NB4 (cell line): ENCODE results near the gene ABCF2.

Experiments used
- DNase-seq: peaks from one replicate; pipeline ENCODE4 v3.0.0; 2010; ENCODE audit warnings: low read depth
- H3K4me3 ChIP-seq: one replicate; pipeline ENCODE4 v1.5.1; 2011; ENCODE audit warnings: mild to moderate bottlenecking, low read depth, low read length, moderate library complexity
- CTCF ChIP-seq: IDR thresholded peaks from one replicate; pipeline ENCODE4 v1.5.1; 2012; ENCODE audit warnings: low read depth, low read length
- MAX ChIP-seq: IDR thresholded peaks from 2 replicates; pipeline ENCODE4 v1.6.1; 2011; ENCODE audit warnings: low read depth, low read length
- MYC ChIP-seq: IDR thresholded peaks from 2 replicates; pipeline ENCODE4 v1.6.1; 2011; ENCODE audit warnings: low read depth, low read length
- POLR2A ChIP-seq: IDR thresholded peaks from 2 replicates; pipeline ENCODE4 v1.6.1; 2011; ENCODE audit warnings: mild to moderate bottlenecking; ENCODE audit not compliant: insufficient read length; ENCODE audit errors: extremely low read depth

Gene ABCF2

GRCh38 chr7:151187409-151188251 is 39.4 kb downstream of the ABCF2 start:
- TF ChIP-seq CTCF = no peak
- TF ChIP-seq POLR2A = no peak
- no peak for TF ChIP-seq MYC
- no peak for TF ChIP-seq MAX
- DNase-seq = no peak
- no peak overlapping the region for H3K4me3 ChIP-seq

- DNase-seq = no peak
- TF ChIP-seq MAX (no peak), CTCF (no peak), POLR2A (no peak), MYC (no peak)
- H3K4me3 ChIP-seq = no peak within 1 kb of the TSS
These were observed 40.2 kb downstream of the ABCF2 start, which contains the start of gene ASB10 for GRCh38 chr7:151186640-151187408. Gene ASB10 (minus strand): TSS chr7:151187250. CDS start chr7:151187130, 120 bp downstream.

GRCh38 chr7:151185762-151186639 is 41.0 kb downstream of the ABCF2 start:
- H3K4me3 ChIP-seq = no peak overlapping the region
- no peak for DNase-seq
- TF ChIP-seq POLR2A (no peak), MYC (no peak), CTCF (no peak), MAX (no peak)

GRCh38 chr7:151181011-151181431 is 46.0 kb downstream of the ABCF2 start:
- no peak for DNase-seq
- H3K4me3 ChIP-seq = no peak overlapping the region
- TF ChIP-seq MYC = no peak
- no peak for TF ChIP-seq CTCF
- no peak for TF ChIP-seq MAX
- no peak for TF ChIP-seq POLR2A

GRCh38 chr7:151179946-151180345 is 47.1 kb downstream of the ABCF2 start:
- TF ChIP-seq CTCF (no peak), MYC (no peak), POLR2A (no peak), MAX (no peak)
- no peak overlapping the region for H3K4me3 ChIP-seq

More at GRCh38 chr7:151179946-151180345, 47.1 kb downstream of the ABCF2 start:
- no peak for DNase-seq
